OCI-M2 (cell line): ENCODE measurements around the gene CSTF2T.

Experiments used
- DNase-seq: peaks from one replicate; lab custom pipeline; 2025; ENCODE audit not compliant: unreplicated experiment; lab: John Stamatoyannopoulos, UW

Gene CSTF2T

GRCh38 chr10:51651063-51651462 is 48.3 kb downstream of the CSTF2T start:
- DNase-seq, result no peak

- no peak for DNase-seq
Measured at GRCh38 chr10:51649064-51649463, 50.3 kb downstream of the CSTF2T start.
